SH-SY5Y (cell line): ENCODE results near the gene HSPA12B.

Experiments
- GATA2 ChIP-seq: IDR thresholded peaks from 2 replicates; pipeline ENCODE4 v1.6.1; 2011; ENCODE audit warnings: mild to moderate bottlenecking, low read depth, low read length
- GATA3 ChIP-seq: IDR thresholded peaks from 2 replicates; pipeline ENCODE4 v1.6.1; 2011; ENCODE audit warnings: low read depth, mild to moderate bottlenecking, low read length, moderate library complexity

DNA sequence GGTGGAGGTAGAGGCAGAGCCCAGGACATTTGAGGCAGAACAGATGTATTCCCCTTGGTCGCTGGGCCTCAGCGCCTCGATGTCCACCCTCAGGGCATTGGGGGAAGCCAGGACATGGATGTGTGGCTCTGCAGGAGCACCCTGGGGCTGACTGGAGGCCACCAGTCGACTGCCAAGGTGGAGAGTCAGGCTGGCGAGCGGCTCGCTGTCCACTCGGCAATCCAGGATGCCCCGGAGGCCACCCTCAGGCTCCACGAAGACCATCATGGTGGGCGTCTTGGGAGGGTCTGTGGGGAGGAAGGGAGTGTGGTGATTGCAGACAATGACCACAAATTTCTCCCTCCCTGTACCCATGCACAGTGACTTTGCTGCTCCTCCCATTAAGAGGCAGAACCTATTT lies 42.5 kb upstream of the HSPA12B start:
- TF ChIP-seq GATA2 (no peak), GATA3 (no peak)
